GM19240 (cell line): ENCODE measurements around the gene MAPT.
A peak's percentile ranks its signal among the peaks of the same experiment; 100 is the strongest.

Experiments used
- DNase-seq: peaks from one replicate; pipeline ENCODE4 v3.0.0; 2011; ENCODE audit warnings: low spot score; ENCODE audit not compliant: insufficient read length

MAPT gene

DNA sequence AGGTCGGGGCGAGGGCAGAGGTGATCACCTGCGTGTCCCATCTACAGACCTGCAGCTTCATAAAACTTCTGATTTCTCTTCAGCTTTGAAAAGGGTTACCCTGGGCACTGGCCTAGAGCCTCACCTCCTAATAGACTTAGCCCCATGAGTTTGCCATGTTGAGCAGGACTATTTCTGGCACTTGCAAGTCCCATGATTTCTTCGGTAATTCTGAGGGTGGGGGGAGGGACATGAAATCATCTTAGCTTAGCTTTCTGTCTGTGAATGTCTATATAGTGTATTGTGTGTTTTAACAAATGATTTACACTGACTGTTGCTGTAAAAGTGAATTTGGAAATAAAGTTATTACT lies 133.6 kb downstream of the MAPT start:
- DNase-seq: no peak

- no peak for DNase-seq
Observed at GRCh38 chr17:46028374-46028773, 134.0 kb downstream of the MAPT start.

DNA sequence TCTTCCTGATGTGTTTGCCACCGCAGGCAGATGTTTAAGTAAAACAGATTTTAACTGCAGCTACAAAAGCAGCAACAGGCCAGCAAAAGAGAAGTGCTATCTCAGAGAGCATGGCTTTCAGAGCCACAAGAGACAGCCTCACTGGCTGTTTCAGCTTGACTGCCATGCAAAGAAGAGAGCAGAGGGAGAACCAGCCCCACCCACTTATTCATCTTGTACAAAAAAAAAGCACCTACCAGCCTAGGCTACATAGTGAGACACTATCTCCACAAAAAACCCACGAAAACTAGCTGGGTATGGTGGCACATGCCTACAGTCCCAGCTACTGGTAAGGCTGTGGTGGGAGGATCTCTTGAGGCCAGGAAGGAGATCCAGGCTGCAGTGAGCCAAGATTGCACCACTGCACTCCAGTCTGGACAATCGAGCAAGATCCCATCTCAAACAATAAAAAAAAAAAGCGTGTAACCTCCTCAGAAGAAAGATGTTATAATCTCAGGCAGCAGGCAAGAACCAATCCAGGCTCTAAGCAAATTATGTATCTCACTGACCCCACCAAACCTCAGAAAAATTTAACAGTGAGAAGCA lies 134.7 kb downstream of the MAPT start:
- no peak for DNase-seq

- no peak for DNase-seq
Observed at GRCh38 chr17:46029627-46030026, 135.3 kb downstream of the MAPT start.

DNA sequence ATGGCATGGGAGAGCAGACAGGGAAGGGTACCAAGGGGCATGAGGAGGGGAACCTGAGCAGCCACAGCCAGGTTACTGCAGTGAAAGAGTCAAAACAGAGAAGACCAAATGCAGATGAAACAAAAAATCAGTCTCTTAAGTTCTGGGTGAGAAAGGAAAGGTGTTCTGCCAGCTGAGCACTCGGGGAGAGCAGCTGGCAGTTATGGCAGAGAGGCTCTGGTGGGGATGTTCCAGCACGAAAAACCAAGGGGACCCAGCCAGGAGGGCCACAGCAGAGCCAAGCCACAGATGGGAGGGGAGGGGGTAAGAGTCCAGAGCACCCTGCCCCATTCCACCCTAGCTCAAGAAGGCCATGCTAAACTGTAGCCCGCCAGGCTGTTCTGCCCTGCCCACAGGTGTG lies 136.4 kb downstream of the MAPT start:
- DNase-seq: no peak

- no peak for DNase-seq
Observed at GRCh38 chr17:46031440-46031839, 137.1 kb downstream of the MAPT start.

GRCh38 chr17:46031920-46032319 lies 137.6 kb downstream of the MAPT start:
- no peak for DNase-seq

DNA sequence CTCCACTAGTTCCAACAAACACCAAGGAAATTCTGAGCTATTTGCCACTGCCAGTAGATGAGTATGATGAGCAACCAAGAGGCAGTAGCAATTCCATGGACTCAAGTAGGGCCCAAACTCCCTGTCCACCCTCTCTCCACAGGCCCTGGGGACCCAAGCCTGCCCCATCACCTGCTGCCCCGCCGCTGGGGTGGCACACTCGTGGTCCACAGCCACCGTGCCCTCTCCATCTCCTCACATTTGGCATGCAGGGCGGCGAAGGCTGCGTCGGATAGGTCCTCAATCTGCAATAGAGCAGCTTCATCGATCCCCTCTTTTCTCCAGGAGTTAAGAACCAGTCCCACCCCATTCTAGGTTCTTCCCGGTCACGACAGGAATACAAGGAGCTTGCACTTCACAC lies 138.6 kb downstream of the MAPT start:
- DNase-seq: no peak

DNA sequence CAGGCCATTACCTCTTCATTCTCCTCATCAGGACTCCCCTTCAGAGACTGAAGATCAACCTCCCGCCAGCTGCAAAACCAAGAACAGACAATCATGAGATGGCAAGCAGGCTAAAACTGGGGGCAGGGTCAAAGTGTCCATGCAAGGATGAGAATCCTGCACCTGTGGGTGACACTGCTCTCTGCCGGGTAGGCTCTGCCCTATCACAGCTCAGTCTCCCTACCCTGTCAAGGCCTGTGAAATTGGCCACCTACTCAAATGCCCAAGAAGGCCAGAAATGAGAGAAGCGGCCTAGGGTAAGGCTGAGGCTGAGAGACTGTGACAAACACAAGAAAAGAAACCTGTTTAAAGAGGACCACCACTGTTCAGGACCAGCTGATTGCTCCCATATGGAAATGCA lies 139.0 kb downstream of the MAPT start:
- DNase-seq: no peak

GRCh38 chr17:46035112-46035818 lies 140.9 kb downstream of the MAPT start:
- DNase-seq: peak; percentile 40

DNA sequence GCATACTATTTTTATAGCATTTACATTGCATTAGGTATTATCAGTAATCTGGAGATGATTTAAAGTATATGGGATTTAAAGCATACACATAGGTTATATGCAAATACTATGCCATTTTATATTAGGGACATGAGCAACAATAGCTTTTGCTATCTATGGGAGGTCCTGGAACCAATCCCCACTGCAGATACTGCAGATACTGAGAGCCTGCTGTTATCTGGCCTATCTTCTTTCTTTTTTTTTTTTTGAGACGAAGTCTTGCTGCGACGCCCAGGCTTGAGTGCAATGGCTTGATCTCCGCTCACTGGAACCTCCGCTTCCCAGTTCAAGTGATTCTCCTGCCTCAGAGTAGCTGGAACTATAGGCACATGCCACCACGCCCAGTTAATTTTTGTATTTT lies 142.1 kb downstream of the MAPT start:
- DNase-seq: no peak

GRCh38 chr17:46037722-46038255 lies 143.4 kb downstream of the MAPT start:
- DNase-seq: no peak

DNA sequence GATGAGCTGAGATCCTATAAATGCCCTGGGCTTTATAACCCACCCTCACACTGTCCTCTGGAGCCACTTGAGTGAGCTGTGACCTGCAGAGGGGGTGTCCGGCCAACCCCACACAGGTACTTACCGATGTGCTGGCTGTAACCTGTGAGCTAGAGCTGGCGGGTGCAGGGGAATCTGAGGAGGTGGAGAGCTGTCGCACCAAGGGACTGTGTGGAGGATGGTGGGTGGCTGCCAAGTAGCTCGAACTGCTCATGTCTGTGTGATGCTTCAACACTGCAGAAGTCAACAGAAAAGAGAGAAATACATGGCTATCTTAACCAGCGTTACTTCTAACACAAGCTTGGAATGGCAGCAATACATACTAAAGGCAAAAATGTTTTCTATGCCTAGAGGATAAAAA lies 144.1 kb downstream of the MAPT start:
- DNase-seq: no peak

GRCh38 chr17:46038937-46039336 lies 144.6 kb downstream of the MAPT start:
- no peak for DNase-seq

DNA sequence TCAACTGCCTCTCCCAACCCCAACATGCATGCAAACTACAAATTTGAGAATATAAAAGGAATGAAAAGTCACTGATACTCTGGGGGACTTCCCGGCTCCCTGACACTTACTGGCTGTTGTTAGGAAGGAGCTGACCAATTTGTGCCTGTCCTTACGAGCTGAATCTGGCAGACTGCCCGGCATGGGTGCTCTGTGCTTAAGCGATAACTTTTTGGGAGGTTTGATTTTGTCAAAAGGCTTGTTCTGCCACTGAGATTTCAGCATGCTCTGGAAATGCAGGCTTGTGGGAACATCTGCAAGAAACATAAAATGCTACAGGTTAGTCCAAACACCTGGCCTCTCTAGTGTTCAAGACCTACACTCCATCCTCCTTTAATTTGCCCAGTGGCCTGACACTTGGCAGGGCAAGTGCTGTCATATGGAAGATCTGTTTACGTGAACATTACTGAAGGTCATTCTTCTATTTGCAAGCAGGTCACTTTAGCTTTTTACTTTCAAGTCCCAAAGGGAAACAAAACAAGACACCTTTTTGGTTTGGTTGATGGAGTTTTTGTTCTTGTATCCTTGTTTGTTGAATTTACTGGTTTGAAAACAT lies 145.3 kb downstream of the MAPT start:
- DNase-seq: no peak

GRCh38 chr17:46042246-46042645 lies 147.9 kb downstream of the MAPT start:
- DNase-seq: no peak

- no peak for DNase-seq
Observed at GRCh38 chr17:46042925-46043324, 148.6 kb downstream of the MAPT start.

GRCh38 chr17:46043606-46044005 lies 149.3 kb downstream of the MAPT start:
- no peak for DNase-seq

DNA sequence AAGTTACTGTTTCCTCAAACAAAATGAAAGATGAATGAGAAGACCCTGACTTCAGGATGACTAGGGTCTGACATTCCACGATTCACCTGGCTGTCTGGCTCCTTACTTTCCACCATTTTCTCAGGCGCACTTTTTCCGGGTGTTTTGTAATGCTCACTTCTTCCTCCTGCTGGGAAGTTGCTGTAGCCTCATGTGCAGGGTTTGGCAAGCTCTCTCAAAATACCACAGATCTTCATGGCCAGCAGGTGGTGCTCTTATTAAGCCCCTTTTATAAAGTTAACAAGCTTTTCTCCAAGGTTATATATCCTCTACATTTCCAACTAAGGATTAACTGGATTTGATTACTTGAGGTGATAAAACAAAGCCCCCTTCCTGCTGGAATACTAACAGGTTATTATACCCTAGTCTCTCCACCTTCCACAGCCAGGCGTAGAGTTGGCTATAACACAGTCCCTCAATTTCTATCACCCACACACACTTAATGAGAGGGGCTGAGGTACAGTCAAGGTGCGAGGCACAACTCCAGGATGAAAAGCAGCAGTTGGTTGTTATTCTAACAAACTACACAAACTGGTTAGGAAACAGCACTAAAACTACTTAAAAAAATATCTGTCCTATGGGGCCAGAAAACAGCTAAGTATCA lies 150.1 kb downstream of the MAPT start:
- peak; percentile 25 for DNase-seq

GRCh38 chr17:46044989-46045388 lies 150.6 kb downstream of the MAPT start:
- no peak for DNase-seq

DNA sequence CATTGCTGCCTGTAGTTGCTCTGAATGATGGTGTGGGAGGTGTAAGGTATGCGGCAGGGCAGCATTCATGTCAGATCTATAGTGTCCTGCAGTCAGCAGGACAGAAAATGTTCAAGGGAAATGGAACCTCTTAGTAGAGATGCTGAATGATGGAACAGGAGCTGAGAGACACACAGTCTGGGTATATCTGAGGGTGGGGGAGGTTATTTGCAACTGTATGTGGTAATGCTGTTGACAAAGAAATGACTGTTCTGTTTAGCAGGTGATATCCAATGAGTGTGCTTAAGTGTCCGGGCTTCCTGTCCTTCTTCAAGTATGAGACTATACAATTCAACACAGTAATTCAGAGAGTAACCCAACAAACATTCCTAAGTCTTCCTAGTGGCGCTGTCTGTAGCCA lies 151.3 kb downstream of the MAPT start:
- DNase-seq: no peak

- no peak for DNase-seq
Observed at GRCh38 chr17:46046957-46047356, 152.6 kb downstream of the MAPT start.
